ENCODE measurements around the gene TMED9. TPM values are rescaled to one million over a fixed set of nuclear protein-coding genes. Genes with fewer than 3 reads are reported as not detected.

TMED9 gene
- total RNA-seq, 1 donor from 2014 or later: 372 TPM

DNA sequence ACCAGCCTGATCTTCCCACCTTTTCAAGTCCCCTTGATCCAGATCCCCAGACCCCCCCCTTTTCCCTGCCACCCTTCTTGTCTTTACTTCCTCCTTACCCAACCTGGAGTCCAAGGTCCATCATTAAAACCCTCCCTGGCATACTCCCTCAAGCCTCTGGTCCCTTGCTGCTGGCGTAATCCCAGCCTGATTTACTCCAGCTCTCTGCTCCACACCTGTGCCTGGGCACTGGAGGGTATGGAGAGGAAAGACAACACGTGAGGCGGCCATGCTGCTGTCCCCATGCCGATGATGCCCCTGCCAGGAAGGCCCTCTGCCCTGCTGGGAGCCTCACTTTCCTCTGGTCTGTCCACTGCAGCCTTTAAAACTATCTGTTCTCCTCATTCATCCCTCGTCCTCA lies 13.1 kb downstream of the TMED9 start:
- DNase-seq (ENCODE audit: low read depth) (no peak), FAIRE-seq (no peak)
- H3K9ac ChIP-seq (ENCODE audit: low read length): no peak overlapping the region
- H3K4me1 Mint-ChIP-seq (ENCODE audit: low read depth, unreplicated experiment): peaks cover 11% of the 10 kb centered on the region
- H3K27ac Mint-ChIP-seq (ENCODE audit: unreplicated experiment): no peak overlapping the region
- H2AFZ ChIP-seq (ENCODE audit: low read depth, low read length): no peak overlapping the region
- no peaks in the 10 kb centered on the region for H3K27me3 Mint-ChIP-seq (ENCODE audit: low read depth, unreplicated experiment)
- H3K27ac ChIP-seq (ENCODE audit: low read depth, low read length): no peak overlapping the region
- H3K9me3 Mint-ChIP-seq (ENCODE audit: unreplicated experiment): no peaks in the 10 kb centered on the region
- H3K36me3 ChIP-seq (ENCODE audit: insufficient read depth, low read length): peaks cover 2% of the 10 kb centered on the region
- H3K27me3 ChIP-seq (ENCODE audit: insufficient read depth, low read length): no peaks in the 10 kb centered on the region
- H3K4me2 ChIP-seq (ENCODE audit: low read length): no peak overlapping the region
- H3K4me1 ChIP-seq (ENCODE audit: insufficient read depth, low read length): peaks cover 15% of the 10 kb centered on the region
- H3K9me3 ChIP-seq (ENCODE audit: insufficient read depth, low read depth, low read length): no peaks in the 10 kb centered on the region
- no peak overlapping the region for H3K4me3 Mint-ChIP-seq (ENCODE audit: unreplicated experiment)
- TF ChIP-seq, protein P1, sequence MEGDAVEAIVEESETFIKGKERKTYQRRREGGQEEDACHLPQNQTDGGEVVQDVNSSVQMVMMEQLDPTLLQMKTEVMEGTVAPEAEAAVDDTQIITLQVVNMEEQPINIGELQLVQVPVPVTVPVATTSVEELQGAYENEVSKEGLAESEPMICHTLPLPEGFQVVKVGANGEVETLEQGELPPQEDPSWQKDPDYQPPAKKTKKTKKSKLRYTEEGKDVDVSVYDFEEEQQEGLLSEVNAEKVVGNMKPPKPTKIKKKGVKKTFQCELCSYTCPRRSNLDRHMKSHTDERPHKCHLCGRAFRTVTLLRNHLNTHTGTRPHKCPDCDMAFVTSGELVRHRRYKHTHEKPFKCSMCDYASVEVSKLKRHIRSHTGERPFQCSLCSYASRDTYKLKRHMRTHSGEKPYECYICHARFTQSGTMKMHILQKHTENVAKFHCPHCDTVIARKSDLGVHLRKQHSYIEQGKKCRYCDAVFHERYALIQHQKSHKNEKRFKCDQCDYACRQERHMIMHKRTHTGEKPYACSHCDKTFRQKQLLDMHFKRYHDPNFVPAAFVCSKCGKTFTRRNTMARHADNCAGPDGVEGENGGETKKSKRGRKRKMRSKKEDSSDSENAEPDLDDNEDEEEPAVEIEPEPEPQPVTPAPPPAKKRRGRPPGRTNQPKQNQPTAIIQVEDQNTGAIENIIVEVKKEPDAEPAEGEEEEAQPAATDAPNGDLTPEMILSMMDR (IDR thresholded peaks at IDR 0.05; ENCODE audit: insufficient read depth, low read depth, low read length): no peak
- no peak for TF ChIP-seq EZH2 (IDR thresholded peaks at IDR 0.05; ENCODE audit: insufficient read depth, low read length)
- peaks cover 23% of the 10 kb centered on the region for H3K36me3 Mint-ChIP-seq (ENCODE audit: low read depth, unreplicated experiment)
- H4K20me1 ChIP-seq (ENCODE audit: insufficient read depth, low read length): peaks cover 49% of the 10 kb centered on the region
- H3K79me2 ChIP-seq (ENCODE audit: insufficient read depth, low read length): peaks cover 23% of the 10 kb centered on the region
- no peak overlapping the region for H3K4me3 ChIP-seq (ENCODE audit: insufficient read depth, low read depth, low read length)

DNA sequence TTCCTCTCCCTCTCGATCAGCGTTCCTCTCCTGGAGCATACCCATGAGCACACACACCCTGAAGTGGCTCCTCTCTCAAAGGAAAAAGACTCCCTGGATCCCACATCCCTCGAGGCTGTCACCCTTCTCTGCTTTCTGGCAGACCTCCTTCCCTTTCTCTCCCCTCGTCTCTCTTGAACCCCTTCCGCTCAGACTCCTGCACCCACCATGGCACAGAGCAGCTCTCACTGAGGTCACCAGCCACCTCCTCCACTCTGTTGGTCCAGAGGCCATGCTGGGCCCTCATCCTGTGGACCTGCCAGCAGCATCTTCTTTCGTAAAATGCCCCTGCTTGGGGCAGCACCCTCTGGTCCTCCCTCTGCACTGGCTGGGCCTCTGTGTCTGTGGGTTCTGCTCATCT lies 13.7 kb downstream of the TMED9 start:
- Mint-ChIP-seq H3K36me3 (ENCODE audit: low read depth, unreplicated experiment) (peaks cover 24% of the 10 kb centered on the region), H3K4me3 (ENCODE audit: unreplicated experiment) (no peak overlapping the region), H3K9me3 (ENCODE audit: unreplicated experiment) (no peaks in the 10 kb centered on the region), H3K27me3 (ENCODE audit: low read depth, unreplicated experiment) (no peaks in the 10 kb centered on the region), H3K27ac (ENCODE audit: unreplicated experiment) (no peak overlapping the region), H3K4me1 (ENCODE audit: low read depth, unreplicated experiment) (peaks cover 11% of the 10 kb centered on the region)
- Histone ChIP-seq H3K4me1 (ENCODE audit: insufficient read depth, low read length) (peaks cover 12% of the 10 kb centered on the region), H3K4me2 (ENCODE audit: low read length) (no peak overlapping the region), H3K36me3 (ENCODE audit: insufficient read depth, low read length) (peaks cover 2% of the 10 kb centered on the region), H3K4me3 (ENCODE audit: insufficient read depth, low read depth, low read length) (no peak overlapping the region), H2AFZ (ENCODE audit: low read depth, low read length) (no peak overlapping the region), H3K79me2 (ENCODE audit: insufficient read depth, low read length) (peaks cover 17% of the 10 kb centered on the region), H3K27ac (ENCODE audit: low read depth, low read length) (no peak overlapping the region), H3K27me3 (ENCODE audit: insufficient read depth, low read length) (no peaks in the 10 kb centered on the region), H3K9ac (ENCODE audit: low read length) (no peak overlapping the region), H3K9me3 (ENCODE audit: insufficient read depth, low read depth, low read length) (no peaks in the 10 kb centered on the region), H4K20me1 (ENCODE audit: insufficient read depth, low read length) (peaks cover 47% of the 10 kb centered on the region)
- FAIRE-seq: no peak
- DNase-seq (ENCODE audit: low read depth): no peak
- no peak for TF ChIP-seq EZH2 (IDR thresholded peaks at IDR 0.05; ENCODE audit: insufficient read depth, low read length)
- TF ChIP-seq, protein P1 (IDR thresholded peaks at IDR 0.05; ENCODE audit: insufficient read depth, low read depth, low read length): no peak

DNA sequence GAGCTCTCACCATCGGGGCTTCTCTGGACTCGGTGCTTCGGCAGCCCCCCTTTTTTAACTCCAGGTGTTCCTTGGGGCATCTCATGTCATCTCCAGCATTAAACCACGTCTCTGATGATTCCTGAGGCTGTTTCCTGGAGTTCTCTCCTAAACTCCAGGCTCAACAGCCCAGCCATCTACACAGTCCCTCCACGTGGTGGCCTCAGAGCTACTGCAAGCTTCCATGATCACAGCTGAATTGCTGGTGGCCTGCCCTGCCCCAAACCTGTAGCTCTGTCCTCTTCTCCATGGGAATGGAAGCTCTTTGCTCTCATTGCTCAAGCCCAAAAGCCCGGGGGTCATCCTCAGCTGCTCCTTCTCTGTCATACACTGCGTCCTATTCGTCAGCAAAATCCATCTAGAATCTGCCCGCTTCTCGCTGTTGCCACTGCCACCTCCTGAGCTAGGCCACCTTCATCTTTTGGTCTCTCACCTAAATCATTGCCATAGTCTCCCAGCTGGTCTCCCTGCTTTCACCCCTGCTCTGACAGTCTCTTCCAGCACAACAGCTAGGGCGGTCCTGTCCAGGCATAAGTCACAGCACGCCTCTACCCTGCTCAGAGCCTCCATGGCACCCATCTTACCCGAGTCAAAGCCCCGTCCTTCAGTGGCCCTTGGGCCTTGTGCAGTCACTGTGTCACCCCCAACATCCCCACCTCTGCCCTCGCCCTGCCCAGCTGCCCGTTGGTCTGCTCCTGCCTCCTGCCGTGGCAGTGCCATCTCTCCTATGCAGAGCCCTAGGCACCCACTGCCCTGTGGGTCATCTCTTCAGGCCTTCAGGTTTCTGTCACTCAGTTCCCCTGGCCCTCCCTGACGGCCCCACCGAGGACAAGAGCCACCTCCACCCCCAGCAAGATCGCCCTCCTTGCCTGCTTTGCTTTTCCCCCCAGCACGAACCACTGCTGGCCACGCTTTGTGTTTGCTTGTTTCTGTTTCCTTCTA lies 14.4 kb downstream of the TMED9 start:
- H3K4me1 ChIP-seq (ENCODE audit: insufficient read depth, low read length): peaks cover 5% of the 10 kb centered on the region
- Mint-ChIP-seq H3K36me3 (ENCODE audit: low read depth, unreplicated experiment) (peaks cover 26% of the 10 kb centered on the region), H3K27me3 (ENCODE audit: low read depth, unreplicated experiment) (no peaks in the 10 kb centered on the region), H3K4me1 (ENCODE audit: low read depth, unreplicated experiment) (peaks cover 9% of the 10 kb centered on the region), H3K9me3 (ENCODE audit: unreplicated experiment) (no peaks in the 10 kb centered on the region), H3K4me3 (ENCODE audit: unreplicated experiment) (no peak overlapping the region), H3K27ac (ENCODE audit: unreplicated experiment) (no peak overlapping the region)
- FAIRE-seq (no peak), DNase-seq (ENCODE audit: low read depth) (no peak)
- H2AFZ ChIP-seq (ENCODE audit: low read depth, low read length): no peak overlapping the region
- TF ChIP-seq, protein P1 (IDR thresholded peaks at IDR 0.05; ENCODE audit: insufficient read depth, low read depth, low read length): no peak
- TF ChIP-seq EZH2 (IDR thresholded peaks at IDR 0.05; ENCODE audit: insufficient read depth, low read length): no peak
- H3K9me3 ChIP-seq (ENCODE audit: insufficient read depth, low read depth, low read length): no peaks in the 10 kb centered on the region
- H3K27me3 ChIP-seq (ENCODE audit: insufficient read depth, low read length): no peaks in the 10 kb centered on the region
- H3K36me3 ChIP-seq (ENCODE audit: insufficient read depth, low read length): peaks cover 2% of the 10 kb centered on the region
- peaks cover 40% of the 10 kb centered on the region for H4K20me1 ChIP-seq (ENCODE audit: insufficient read depth, low read length)
- peaks cover 10% of the 10 kb centered on the region for H3K79me2 ChIP-seq (ENCODE audit: insufficient read depth, low read length)
- no peak overlapping the region for H3K27ac ChIP-seq (ENCODE audit: low read depth, low read length)
- no peak overlapping the region for H3K4me3 ChIP-seq (ENCODE audit: insufficient read depth, low read depth, low read length)
- no peak overlapping the region for H3K4me2 ChIP-seq (ENCODE audit: low read length)
- no peak overlapping the region for H3K9ac ChIP-seq (ENCODE audit: low read length)

All from astrocyte (in vitro differentiated cells and primary cell).